GM11168 (cell line): ENCODE data around the gene FAM72D.
"Not testable (repeated sequence)": the region's sequence is repeated elsewhere in the genome, so short reads cannot be mapped to it uniquely, and the experiment has no call there.

Experiments used
- in situ Hi-C: fragments of 300-500 bp; cut with MboI; formaldehyde crosslinking; loops from one replicate; pipeline ENCODE4 v1.12.0; 2022; ENCODE audit warnings: low sequenced_read_pairs; ENCODE audit not compliant: unreplicated experiment

Gene FAM72D

GRCh38 chr1:145144264-145144913 is 48.6 kb downstream of the FAM72D start:
- in situ Hi-C loops: not testable (repeated sequence)

GRCh38 chr1:145146308-145146707 is 50.5 kb downstream of the FAM72D start:
- in situ Hi-C loops: not testable (repeated sequence)

- in situ Hi-C loops: not testable (repeated sequence)
These were observed 51.4 kb downstream of the FAM72D start for GRCh38 chr1:145147172-145147571.

- in situ Hi-C loops: not testable (repeated sequence)
These were observed 59.6 kb downstream of the FAM72D start for GRCh38 chr1:145155421-145155820.

GRCh38 chr1:145155873-145156272 is 60.1 kb downstream of the FAM72D start:
- in situ Hi-C loops: not testable (repeated sequence)

- in situ Hi-C loops: not testable (repeated sequence)
These were observed 61.3 kb downstream of the FAM72D start for GRCh38 chr1:145156891-145157610.

GRCh38 chr1:145157715-145158114 is 61.9 kb downstream of the FAM72D start:
- in situ Hi-C loops: not testable (repeated sequence)

GRCh38 chr1:145161046-145161752 is 65.4 kb downstream of the FAM72D start:
- in situ Hi-C loops: not testable (repeated sequence)
